Measurements from ENCODE around the gene TMEM121B.

GRCh38 chr22:17143101-17143500 is 21.9 kb upstream of the TMEM121B start:
- TF ChIP-seq CTCF (conservative IDR thresholded peaks at IDR 0.05; ENCODE audit: low read length) (no peak), EZH2phosphoT487 (IDR thresholded peaks at IDR 0.05; ENCODE audit: borderline replicate concordance) (no peak)
